Purkinje cell (primary cell): ENCODE results near the gene FOXK1. TPM values are rescaled to one million over a fixed set of nuclear protein-coding genes. Genes with fewer than 3 reads are reported as not detected.

ENCODE experiments used
- polyA plus RNA-seq: library from polyadenylated mRNA; unstranded; fragments of >200 nt; fragmentation: Nextera tagmentation; gene quantifications from 2 replicates; pipeline ENCODE4 v1.2.1, GENCODE V29; 2014

The FOXK1 gene
- 0.78 and 0.84 TPM in 2 replicates for polyA plus RNA-seq

GRCh38 chr7:4681886-4682620 lies at the start of gene FOXK1:
FOXK1 (plus strand) TSS chr7:4682295; CDS start chr7:4682309, 14 bp downstream.

GRCh38 chr7:4775250-4775847 lies 93.3 kb downstream of the FOXK1 start, which contains the start of gene AP5Z1:
AP5Z1 (plus strand) TSS chr7:4775623; CDS start chr7:4775716, 93 bp downstream.

Other genes with a start within 250 kb of the FOXK1 start
- 0.94 and 7.0 TPM in 2 replicates for gene AP5Z1, start 93.3 kb downstream of the FOXK1 start, polyA plus RNA-seq
- 0.13 TPM in 1 of 2 replicates, not detected in the other for gene PAPOLB, start 179.7 kb downstream of the FOXK1 start, polyA plus RNA-seq
- gene RADIL, start 201.4 kb downstream of the FOXK1 start, polyA plus RNA-seq: 0.32 and 0.52 TPM in 2 replicates